VCaP (cell line): ENCODE measurements around the gene RNF17.
"Not testable (repeated sequence)": the region's sequence is repeated elsewhere in the genome, so short reads cannot be mapped to it uniquely, and the experiment has no call there.

ENCODE experiments used
- H3K27ac ChIP-seq: fragments of 450-650 bp; 2 replicates; pipeline ENCODE4 v1.5.1; 2017
- TF ChIP-seq, protein P1 (sequence below): fragments of 450-650 bp; conservative IDR thresholded peaks from 2 replicates; pipeline ENCODE4 v1.5.1; 2017; ENCODE audit warnings: mild to moderate bottlenecking, moderate library complexity

The RNF17 gene

DNA sequence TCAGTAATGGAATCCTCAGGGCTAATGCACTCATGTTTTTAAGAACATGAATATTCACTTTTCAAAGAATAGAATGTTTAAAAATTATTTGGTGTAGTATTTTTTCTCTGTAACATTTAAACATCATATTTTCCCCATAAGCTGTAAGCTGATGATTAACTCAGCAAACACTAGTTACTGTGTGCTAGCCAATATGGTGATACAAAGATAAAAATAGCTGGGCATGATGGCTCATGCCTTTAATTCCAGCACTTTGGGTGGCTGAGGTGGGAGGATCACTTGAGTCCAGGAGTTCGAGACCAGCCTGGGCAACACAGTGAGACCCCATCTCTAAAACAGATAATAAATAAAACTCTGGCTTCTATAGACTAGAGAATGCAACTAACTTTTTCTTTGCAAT, 13.2 kb downstream of the RNF17 start:
- TF ChIP-seq, protein P1, sequence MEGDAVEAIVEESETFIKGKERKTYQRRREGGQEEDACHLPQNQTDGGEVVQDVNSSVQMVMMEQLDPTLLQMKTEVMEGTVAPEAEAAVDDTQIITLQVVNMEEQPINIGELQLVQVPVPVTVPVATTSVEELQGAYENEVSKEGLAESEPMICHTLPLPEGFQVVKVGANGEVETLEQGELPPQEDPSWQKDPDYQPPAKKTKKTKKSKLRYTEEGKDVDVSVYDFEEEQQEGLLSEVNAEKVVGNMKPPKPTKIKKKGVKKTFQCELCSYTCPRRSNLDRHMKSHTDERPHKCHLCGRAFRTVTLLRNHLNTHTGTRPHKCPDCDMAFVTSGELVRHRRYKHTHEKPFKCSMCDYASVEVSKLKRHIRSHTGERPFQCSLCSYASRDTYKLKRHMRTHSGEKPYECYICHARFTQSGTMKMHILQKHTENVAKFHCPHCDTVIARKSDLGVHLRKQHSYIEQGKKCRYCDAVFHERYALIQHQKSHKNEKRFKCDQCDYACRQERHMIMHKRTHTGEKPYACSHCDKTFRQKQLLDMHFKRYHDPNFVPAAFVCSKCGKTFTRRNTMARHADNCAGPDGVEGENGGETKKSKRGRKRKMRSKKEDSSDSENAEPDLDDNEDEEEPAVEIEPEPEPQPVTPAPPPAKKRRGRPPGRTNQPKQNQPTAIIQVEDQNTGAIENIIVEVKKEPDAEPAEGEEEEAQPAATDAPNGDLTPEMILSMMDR: no peak
- H3K27ac ChIP-seq: no peak overlapping the region

DNA sequence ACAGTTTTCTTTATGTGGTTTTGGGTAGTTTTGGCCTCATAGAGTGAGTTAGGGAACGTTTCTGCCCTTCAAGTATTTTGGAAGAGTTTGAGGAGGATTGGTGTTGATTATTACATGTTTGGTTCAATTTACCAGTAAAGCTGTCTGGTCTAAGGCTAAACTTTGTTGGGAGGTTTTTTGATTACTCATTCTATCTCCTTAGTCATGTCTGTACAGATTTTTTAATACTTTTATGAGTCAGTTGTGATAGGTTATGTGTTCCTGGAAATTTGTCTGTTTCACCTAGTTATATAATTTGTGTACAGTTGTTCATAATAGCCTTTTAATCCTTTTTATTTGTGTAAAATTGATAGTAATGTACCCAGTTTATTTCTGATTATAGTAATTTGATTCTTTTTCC, 20.4 kb downstream of the RNF17 start:
- no peak overlapping the region for H3K27ac ChIP-seq

GRCh38 chr13:24788538-24788937, 24.6 kb downstream of the RNF17 start:
- no peak overlapping the region for H3K27ac ChIP-seq
- TF ChIP-seq, protein P1: no peak

More for the DNA sequence above, 20.4 kb downstream of the RNF17 start:
- TF ChIP-seq, protein P1: no peak

GRCh38 chr13:24802074-24802473, 38.1 kb downstream of the RNF17 start:
- H3K27ac ChIP-seq: no peak overlapping the region
- TF ChIP-seq, protein P1: no peak

GRCh38 chr13:24821207-24821606, 57.2 kb downstream of the RNF17 start:
- no peak overlapping the region for H3K27ac ChIP-seq
- TF ChIP-seq, protein P1: no peak

DNA sequence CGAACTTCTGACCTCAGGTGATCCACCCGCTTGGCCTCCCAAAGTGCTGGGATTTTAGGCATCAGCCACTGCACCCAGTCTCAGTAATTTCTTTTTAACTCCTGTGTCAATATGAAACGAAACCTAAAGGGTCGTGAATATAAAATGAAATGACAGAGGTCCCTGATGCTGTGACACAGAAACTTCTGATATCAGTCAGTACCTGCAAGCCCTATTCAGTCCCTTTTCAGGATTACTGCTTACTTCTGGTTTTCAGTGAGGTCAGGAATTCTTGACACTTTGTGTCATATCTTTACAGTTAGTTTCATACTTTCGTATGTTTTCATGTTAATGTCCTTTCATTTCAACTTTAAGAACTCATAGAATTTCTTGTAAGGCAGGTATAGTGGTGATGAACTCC, 58.7 kb downstream of the RNF17 start:
- TF ChIP-seq, protein P1: no peak
- no peak overlapping the region for H3K27ac ChIP-seq

GRCh38 chr13:24823122-24823710, 59.2 kb downstream of the RNF17 start:
- not testable (repeated sequence) for H3K27ac ChIP-seq

- no peak overlapping the region for H3K27ac ChIP-seq
- TF ChIP-seq, protein P1: no peak
Measured at GRCh38 chr13:24827799-24828198, 63.8 kb downstream of the RNF17 start.
